Activated naive CD8-positive, alpha-beta T cell treated with anti-CD3 and anti-CD28 coated beads for 36 hours (primary cell): ENCODE data around the gene JAKMIP1. TPM values are rescaled to one million over a fixed set of nuclear protein-coding genes. Genes with fewer than 3 reads are reported as not detected.

Experiments used
- DNase-seq: peaks from one replicate; pipeline ENCODE4 v3.0.0; 2021
- H3K27ac Mint-ChIP-seq: one replicate; pipeline ENCODE4 v1.8.0; 2022; ENCODE audit warnings: mild to moderate bottlenecking, moderate library complexity, mixed read lengths
- H3K27me3 Mint-ChIP-seq: one replicate; pipeline ENCODE4 v1.8.0; 2022; ENCODE audit warnings: mild to moderate bottlenecking, mixed read lengths
- H3K36me3 Mint-ChIP-seq: one replicate; pipeline ENCODE4 v1.8.0; 2021; ENCODE audit warnings: mild to moderate bottlenecking, mixed read lengths
- H3K4me1 Mint-ChIP-seq: one replicate; pipeline ENCODE4 v1.8.0; 2021; ENCODE audit warnings: mixed read lengths
- H3K4me3 Mint-ChIP-seq: one replicate; pipeline ENCODE4 v1.8.0; 2022; ENCODE audit warnings: mild to moderate bottlenecking, moderate library complexity, mixed read lengths
- H3K9me3 Mint-ChIP-seq: one replicate; pipeline ENCODE4 v1.8.0; 2022; ENCODE audit warnings: mixed read lengths
- total RNA-seq, 2 experiments: library from RNA; stranded (reverse); gene quantifications; one replicate each; pipeline ENCODE4 v1.2.3, GENCODE V29; 2021

JAKMIP1 gene
- total RNA-seq, 2 experiments from 2014 or later, result 1.0 to 1.6 TPM

- H3K36me3 Mint-ChIP-seq, result no peaks in the 10 kb centered on the region
Observed at GRCh38 chr4:6199422-6199921, 877 bp downstream of the JAKMIP1 start.

GRCh38 chr4:6198768-6199421 lies 1.5 kb downstream of the JAKMIP1 start:
- Mint-ChIP-seq H3K36me3 (no peaks in the 10 kb centered on the region), H3K27ac (peak overlapping the region; percentile 55), H3K27me3 (peaks cover 74% of the 10 kb centered on the region), H3K9me3 (peaks cover 11% of the 10 kb centered on the region), H3K4me3 (peak overlapping the region; percentile 75), H3K4me1 (peaks cover 9% of the 10 kb centered on the region)
- DNase-seq, result no peak

More at GRCh38 chr4:6199422-6199921, 877 bp downstream of the JAKMIP1 start:
- Mint-ChIP-seq H3K4me1 (peaks cover 9% of the 10 kb centered on the region), H3K27me3 (peaks cover 68% of the 10 kb centered on the region), H3K9me3 (peaks cover 11% of the 10 kb centered on the region), H3K27ac (no peak overlapping the region), H3K4me3 (no peak overlapping the region)
- peak; percentile 24 for DNase-seq

- H3K27me3 Mint-ChIP-seq, result peaks cover 79% of the 10 kb centered on the region
- H3K27ac Mint-ChIP-seq, result peak overlapping the region; percentile 55
- no peaks in the 10 kb centered on the region for H3K36me3 Mint-ChIP-seq
- peak overlapping the region; percentile 75 for H3K4me3 Mint-ChIP-seq
- H3K4me1 Mint-ChIP-seq, result peaks cover 9% of the 10 kb centered on the region
- H3K9me3 Mint-ChIP-seq, result peaks cover 11% of the 10 kb centered on the region
- DNase-seq, result peak; percentile 64
Observed at GRCh38 chr4:6198278-6198677, 2.1 kb downstream of the JAKMIP1 start.

GRCh38 chr4:6197433-6198174 lies 2.7 kb downstream of the JAKMIP1 start:
- H3K36me3 Mint-ChIP-seq, result no peaks in the 10 kb centered on the region
- peaks cover 9% of the 10 kb centered on the region for H3K9me3 Mint-ChIP-seq
- H3K4me3 Mint-ChIP-seq, result no peak overlapping the region
- peak overlapping the region; percentile 55 for H3K27ac Mint-ChIP-seq
- peaks cover 9% of the 10 kb centered on the region for H3K4me1 Mint-ChIP-seq
- DNase-seq, result no peak
- peaks cover 74% of the 10 kb centered on the region for H3K27me3 Mint-ChIP-seq

- no peaks in the 10 kb centered on the region for H3K36me3 Mint-ChIP-seq
- peaks cover 9% of the 10 kb centered on the region for H3K9me3 Mint-ChIP-seq
- no peak overlapping the region for H3K4me3 Mint-ChIP-seq
- H3K27ac Mint-ChIP-seq, result no peak overlapping the region
- H3K4me1 Mint-ChIP-seq, result peaks cover 9% of the 10 kb centered on the region
- H3K27me3 Mint-ChIP-seq, result peaks cover 67% of the 10 kb centered on the region
- no peak for DNase-seq
Observed at GRCh38 chr4:6196871-6197270, 3.5 kb downstream of the JAKMIP1 start.

GRCh38 chr4:6196324-6196723 lies 4.0 kb downstream of the JAKMIP1 start:
- no peak overlapping the region for H3K4me3 Mint-ChIP-seq
- no peak overlapping the region for H3K27ac Mint-ChIP-seq
- peaks cover 9% of the 10 kb centered on the region for H3K4me1 Mint-ChIP-seq
- H3K36me3 Mint-ChIP-seq, result no peaks in the 10 kb centered on the region
- DNase-seq, result no peak
- H3K27me3 Mint-ChIP-seq, result peaks cover 61% of the 10 kb centered on the region
- peaks cover 4% of the 10 kb centered on the region for H3K9me3 Mint-ChIP-seq

- Mint-ChIP-seq H3K36me3 (no peaks in the 10 kb centered on the region), H3K4me3 (no peak overlapping the region), H3K27ac (no peak overlapping the region), H3K9me3 (no peaks in the 10 kb centered on the region), H3K4me1 (peaks cover 9% of the 10 kb centered on the region), H3K27me3 (peaks cover 56% of the 10 kb centered on the region)
- DNase-seq, result no peak
Observed at GRCh38 chr4:6195602-6196319, 4.6 kb downstream of the JAKMIP1 start.

GRCh38 chr4:6194458-6195195 lies 5.7 kb downstream of the JAKMIP1 start:
- Mint-ChIP-seq H3K4me3 (no peak overlapping the region), H3K27ac (no peak overlapping the region), H3K9me3 (no peaks in the 10 kb centered on the region), H3K4me1 (peaks cover 9% of the 10 kb centered on the region), H3K27me3 (peaks cover 52% of the 10 kb centered on the region), H3K36me3 (no peaks in the 10 kb centered on the region)
- no peak for DNase-seq

GRCh38 chr4:6193399-6193798 lies 7.0 kb downstream of the JAKMIP1 start:
- no peaks in the 10 kb centered on the region for H3K9me3 Mint-ChIP-seq
- no peak overlapping the region for H3K4me3 Mint-ChIP-seq
- no peak for DNase-seq
- peaks cover 47% of the 10 kb centered on the region for H3K27me3 Mint-ChIP-seq
- H3K4me1 Mint-ChIP-seq, result peaks cover 4% of the 10 kb centered on the region
- no peaks in the 10 kb centered on the region for H3K36me3 Mint-ChIP-seq
- H3K27ac Mint-ChIP-seq, result no peak overlapping the region

- Mint-ChIP-seq H3K27me3 (peaks cover 35% of the 10 kb centered on the region), H3K36me3 (no peaks in the 10 kb centered on the region), H3K27ac (no peak overlapping the region), H3K4me3 (no peak overlapping the region), H3K4me1 (no peaks in the 10 kb centered on the region), H3K9me3 (peaks cover 1% of the 10 kb centered on the region)
- DNase-seq, result no peak
Observed at GRCh38 chr4:6192245-6192644, 8.1 kb downstream of the JAKMIP1 start.

GRCh38 chr4:6191448-6192130 lies 8.8 kb downstream of the JAKMIP1 start:
- no peak for DNase-seq
- Mint-ChIP-seq H3K9me3 (peaks cover 4% of the 10 kb centered on the region), H3K27ac (no peak overlapping the region), H3K36me3 (no peaks in the 10 kb centered on the region), H3K4me3 (no peak overlapping the region), H3K4me1 (no peaks in the 10 kb centered on the region), H3K27me3 (peaks cover 29% of the 10 kb centered on the region)

- H3K27me3 Mint-ChIP-seq, result peaks cover 24% of the 10 kb centered on the region
- peaks cover 3% of the 10 kb centered on the region for H3K36me3 Mint-ChIP-seq
- H3K4me1 Mint-ChIP-seq, result no peaks in the 10 kb centered on the region
- H3K27ac Mint-ChIP-seq, result no peak overlapping the region
- peaks cover 6% of the 10 kb centered on the region for H3K9me3 Mint-ChIP-seq
- DNase-seq, result no peak
- H3K4me3 Mint-ChIP-seq, result no peak overlapping the region
Observed at GRCh38 chr4:6190486-6190885, 9.9 kb downstream of the JAKMIP1 start.

GRCh38 chr4:6189511-6189910 lies 10.8 kb downstream of the JAKMIP1 start:
- H3K4me3 Mint-ChIP-seq, result no peak overlapping the region
- no peak overlapping the region for H3K27ac Mint-ChIP-seq
- H3K36me3 Mint-ChIP-seq, result peaks cover 3% of the 10 kb centered on the region

GRCh38 chr4:6188687-6189305 lies 11.6 kb downstream of the JAKMIP1 start:
- Mint-ChIP-seq H3K36me3 (peaks cover 3% of the 10 kb centered on the region), H3K27ac (no peak overlapping the region), H3K27me3 (peaks cover 15% of the 10 kb centered on the region), H3K4me1 (no peaks in the 10 kb centered on the region), H3K4me3 (no peak overlapping the region), H3K9me3 (peaks cover 6% of the 10 kb centered on the region)
- DNase-seq, result no peak

More at GRCh38 chr4:6189511-6189910, 10.8 kb downstream of the JAKMIP1 start:
- Mint-ChIP-seq H3K27me3 (peaks cover 22% of the 10 kb centered on the region), H3K4me1 (no peaks in the 10 kb centered on the region), H3K9me3 (peaks cover 6% of the 10 kb centered on the region)
- DNase-seq, result no peak
